ENCODE results near the gene SRRM3. TPM values are rescaled to one million over a fixed set of nuclear protein-coding genes. Genes with fewer than 3 reads are reported as not detected.
"Not testable (repeated sequence)": the region's sequence is repeated elsewhere in the genome, so short reads cannot be mapped to it uniquely, and the experiment has no call there.

SRRM3 gene
- total RNA-seq, 1 donor = 0.36 TPM

- no peak for TF ChIP-seq CTCF (IDR thresholded peaks at IDR 0.05; ENCODE audit: extremely low read depth, low read depth, low read length)
- H3K79me2 ChIP-seq (ENCODE audit: insufficient read depth, low read length) = no peaks in the 10 kb centered on the region
These were observed 66.1 kb downstream of the SRRM3 start for GRCh38 chr7:76267894-76268183.

DNA sequence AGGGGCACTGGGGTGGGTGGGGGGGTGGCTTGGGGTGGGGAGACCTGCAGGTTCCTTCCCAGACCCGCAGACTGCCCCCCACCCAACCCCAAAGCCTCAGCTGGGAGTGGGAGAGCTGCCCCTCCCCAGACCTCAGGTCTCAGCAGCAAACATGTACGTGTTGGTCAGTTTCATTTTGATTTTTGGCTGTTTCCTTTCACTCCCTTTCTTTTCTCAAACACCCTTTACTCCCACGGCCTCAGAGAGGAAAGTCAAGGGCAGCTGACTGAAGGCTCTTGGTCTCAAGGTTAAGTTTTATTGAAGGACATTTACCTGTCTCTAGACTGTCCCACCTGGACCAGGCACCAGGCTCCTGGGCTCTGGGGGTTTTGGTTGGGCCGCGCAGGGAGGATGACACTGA is 66.7 kb downstream of the SRRM3 start:
- TF ChIP-seq CTCF (IDR thresholded peaks at IDR 0.05; ENCODE audit: extremely low read depth, low read depth, low read length) = no peak
- DNase-seq (ENCODE audit: insufficient read length, low spot score, missing footprints) = peak; percentile 29
- no peaks in the 10 kb centered on the region for H3K9me3 ChIP-seq (ENCODE audit: low read depth, low read length)
- no peak overlapping the region for H2AFZ ChIP-seq (ENCODE audit: low read length)
- peaks cover 42% of the 10 kb centered on the region for H3K27me3 ChIP-seq (ENCODE audit: insufficient read depth, low read length)
- no peaks in the 10 kb centered on the region for H3K4me1 ChIP-seq (ENCODE audit: insufficient read depth, low read length)
- H3K79me2 ChIP-seq (ENCODE audit: insufficient read depth, low read length) = no peaks in the 10 kb centered on the region
- peak overlapping the region; percentile 39 for H3K4me2 ChIP-seq (ENCODE audit: insufficient read depth, low read length)
- no peak overlapping the region for H3K27ac ChIP-seq (ENCODE audit: low read depth, low read length)
- no peaks in the 10 kb centered on the region for H3K36me3 ChIP-seq (ENCODE audit: insufficient read depth, low read length)
- no peaks in the 10 kb centered on the region for H4K20me1 ChIP-seq (ENCODE audit: insufficient read depth, low read length)
- H3K4me3 ChIP-seq (ENCODE audit: insufficient read depth, low read length) = no peak overlapping the region

More at GRCh38 chr7:76267894-76268183, 66.1 kb downstream of the SRRM3 start:
- DNase-seq (ENCODE audit: insufficient read length, low spot score, missing footprints) = no peak
- no peaks in the 10 kb centered on the region for H3K9me3 ChIP-seq (ENCODE audit: low read depth, low read length)
- no peaks in the 10 kb centered on the region for H4K20me1 ChIP-seq (ENCODE audit: insufficient read depth, low read length)
- H3K4me1 ChIP-seq (ENCODE audit: insufficient read depth, low read length) = no peaks in the 10 kb centered on the region
- no peak overlapping the region for H3K4me2 ChIP-seq (ENCODE audit: insufficient read depth, low read length)
- no peak overlapping the region for H2AFZ ChIP-seq (ENCODE audit: low read length)
- H3K27ac ChIP-seq (ENCODE audit: low read depth, low read length) = no peak overlapping the region
- H3K36me3 ChIP-seq (ENCODE audit: insufficient read depth, low read length) = no peaks in the 10 kb centered on the region
- H3K4me3 ChIP-seq (ENCODE audit: insufficient read depth, low read length) = no peak overlapping the region
- peaks cover 37% of the 10 kb centered on the region for H3K27me3 ChIP-seq (ENCODE audit: insufficient read depth, low read length)

DNA sequence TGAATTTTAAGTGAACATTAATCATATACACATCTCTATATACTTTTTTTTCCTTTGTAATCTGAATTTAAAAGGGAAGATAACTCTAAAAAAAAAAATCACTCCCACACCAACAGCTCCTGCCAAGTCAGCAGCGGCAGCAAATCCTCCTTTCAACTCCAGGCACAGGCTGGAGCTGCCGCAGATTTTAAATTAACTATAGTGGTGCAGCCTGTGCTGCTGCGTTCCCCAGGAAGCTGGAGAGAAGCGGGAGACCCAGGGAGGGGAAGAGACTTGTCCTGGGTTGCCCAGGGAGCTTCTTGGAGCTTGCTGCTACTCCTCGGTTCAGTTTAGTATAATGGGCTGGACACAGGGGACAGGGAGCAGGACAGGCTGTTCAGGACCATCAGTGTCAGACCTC is 68.2 kb downstream of the SRRM3 start:
- no peak for TF ChIP-seq CTCF (IDR thresholded peaks at IDR 0.05; ENCODE audit: extremely low read depth, low read depth, low read length)
- H3K4me2 ChIP-seq (ENCODE audit: insufficient read depth, low read length) = no peak overlapping the region
- H2AFZ ChIP-seq (ENCODE audit: low read length) = no peak overlapping the region
- no peaks in the 10 kb centered on the region for H3K9me3 ChIP-seq (ENCODE audit: low read depth, low read length)
- no peaks in the 10 kb centered on the region for H3K79me2 ChIP-seq (ENCODE audit: insufficient read depth, low read length)
- H4K20me1 ChIP-seq (ENCODE audit: insufficient read depth, low read length) = no peaks in the 10 kb centered on the region
- peak; percentile 52 for DNase-seq (ENCODE audit: insufficient read length, low spot score, missing footprints)
- H3K4me3 ChIP-seq (ENCODE audit: insufficient read depth, low read length) = no peak overlapping the region
- no peaks in the 10 kb centered on the region for H3K4me1 ChIP-seq (ENCODE audit: insufficient read depth, low read length)
- peaks cover 53% of the 10 kb centered on the region for H3K27me3 ChIP-seq (ENCODE audit: insufficient read depth, low read length)
- H3K36me3 ChIP-seq (ENCODE audit: insufficient read depth, low read length) = no peaks in the 10 kb centered on the region
- no peak overlapping the region for H3K27ac ChIP-seq (ENCODE audit: low read depth, low read length)

DNA sequence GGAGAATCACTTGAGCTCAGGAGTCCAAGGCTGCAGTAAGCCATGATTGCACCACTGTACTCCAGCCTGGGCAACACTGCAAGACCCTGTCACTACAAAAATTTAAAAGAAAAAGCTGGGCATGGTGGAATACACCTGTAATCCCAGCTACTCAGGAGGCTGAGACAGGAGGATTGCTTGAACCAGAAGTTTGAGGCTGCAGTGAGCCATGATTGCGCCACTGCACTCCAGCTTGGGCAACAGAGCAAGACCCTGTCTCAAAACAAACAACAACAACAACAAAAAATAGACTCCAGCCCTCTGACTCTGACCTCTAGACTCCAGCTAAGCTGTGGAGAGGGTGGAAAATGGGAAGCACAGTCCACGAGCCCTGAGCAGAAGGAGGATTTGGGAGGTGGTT is 69.7 kb downstream of the SRRM3 start:
- not testable (repeated sequence) for H3K27ac ChIP-seq (ENCODE audit: low read depth, low read length); H3K79me2 ChIP-seq (ENCODE audit: insufficient read depth, low read length); H3K4me2 ChIP-seq (ENCODE audit: insufficient read depth, low read length); H3K36me3 ChIP-seq (ENCODE audit: insufficient read depth, low read length); H3K4me1 ChIP-seq (ENCODE audit: insufficient read depth, low read length); DNase-seq (ENCODE audit: insufficient read length, low spot score, missing footprints); H3K4me3 ChIP-seq (ENCODE audit: insufficient read depth, low read length); H2AFZ ChIP-seq (ENCODE audit: low read length); H3K9me3 ChIP-seq (ENCODE audit: low read depth, low read length); H4K20me1 ChIP-seq (ENCODE audit: insufficient read depth, low read length)
- H3K27me3 ChIP-seq (ENCODE audit: insufficient read depth, low read length) = peaks cover 53% of the 10 kb centered on the region

GRCh38 chr7:76272142-76272541 is 70.4 kb downstream of the SRRM3 start:
- H2AFZ ChIP-seq (ENCODE audit: low read length) = no peak overlapping the region
- H3K27ac ChIP-seq (ENCODE audit: low read depth, low read length) = no peak overlapping the region
- H4K20me1 ChIP-seq (ENCODE audit: insufficient read depth, low read length) = no peaks in the 10 kb centered on the region
- DNase-seq (ENCODE audit: insufficient read length, low spot score, missing footprints) = no peak
- H3K4me1 ChIP-seq (ENCODE audit: insufficient read depth, low read length) = no peaks in the 10 kb centered on the region
- H3K27me3 ChIP-seq (ENCODE audit: insufficient read depth, low read length) = peaks cover 53% of the 10 kb centered on the region
- H3K4me2 ChIP-seq (ENCODE audit: insufficient read depth, low read length) = no peak overlapping the region
- H3K9me3 ChIP-seq (ENCODE audit: low read depth, low read length) = no peaks in the 10 kb centered on the region
- H3K79me2 ChIP-seq (ENCODE audit: insufficient read depth, low read length) = no peaks in the 10 kb centered on the region
- no peaks in the 10 kb centered on the region for H3K36me3 ChIP-seq (ENCODE audit: insufficient read depth, low read length)
- TF ChIP-seq CTCF (IDR thresholded peaks at IDR 0.05; ENCODE audit: extremely low read depth, low read depth, low read length) = no peak
- H3K4me3 ChIP-seq (ENCODE audit: insufficient read depth, low read length) = no peak overlapping the region

Measured in osteoblast (primary cell).